Nephron progenitor cell (in vitro differentiated cells): ENCODE results near the gene DTYMK.
A peak's percentile ranks its signal among the peaks of the same experiment; 100 is the strongest.

Source experiments
- DNase-seq: peaks from one replicate; pipeline ENCODE4 v3.0.0; 2021
- H3K27ac Mint-ChIP-seq: 2 replicates; pipeline ENCODE4 v1.8.0; 2021; ENCODE audit warnings: mild to moderate bottlenecking, moderate library complexity, mixed read lengths
- H3K27me3 Mint-ChIP-seq: 2 replicates; pipeline ENCODE4 v1.8.0; 2021; ENCODE audit warnings: mild to moderate bottlenecking, low read depth, mixed read lengths; ENCODE audit not compliant: poor library complexity
- H3K36me3 Mint-ChIP-seq: 2 replicates; pipeline ENCODE4 v1.8.0; 2021; ENCODE audit warnings: low read depth, mixed read lengths
- H3K4me1 Mint-ChIP-seq: 2 replicates; pipeline ENCODE4 v1.8.0; 2021; ENCODE audit warnings: mixed read lengths
- H3K4me3 Mint-ChIP-seq: 2 replicates; pipeline ENCODE4 v1.8.0; 2021; ENCODE audit warnings: mild to moderate bottlenecking, moderate library complexity, mixed read lengths
- H3K9me3 Mint-ChIP-seq: 2 replicates; pipeline ENCODE4 v1.8.0; 2021; ENCODE audit warnings: mild to moderate bottlenecking, moderate library complexity, mixed read lengths
- TF ChIP-seq, protein P1 (sequence below): fragments of 200-600 bp; sonication (generic); IDR thresholded peaks from 2 replicates; pipeline ENCODE4 v1.5.0; 2021; ENCODE audit warnings: antibody characterized with exemption

DTYMK gene

DNA sequence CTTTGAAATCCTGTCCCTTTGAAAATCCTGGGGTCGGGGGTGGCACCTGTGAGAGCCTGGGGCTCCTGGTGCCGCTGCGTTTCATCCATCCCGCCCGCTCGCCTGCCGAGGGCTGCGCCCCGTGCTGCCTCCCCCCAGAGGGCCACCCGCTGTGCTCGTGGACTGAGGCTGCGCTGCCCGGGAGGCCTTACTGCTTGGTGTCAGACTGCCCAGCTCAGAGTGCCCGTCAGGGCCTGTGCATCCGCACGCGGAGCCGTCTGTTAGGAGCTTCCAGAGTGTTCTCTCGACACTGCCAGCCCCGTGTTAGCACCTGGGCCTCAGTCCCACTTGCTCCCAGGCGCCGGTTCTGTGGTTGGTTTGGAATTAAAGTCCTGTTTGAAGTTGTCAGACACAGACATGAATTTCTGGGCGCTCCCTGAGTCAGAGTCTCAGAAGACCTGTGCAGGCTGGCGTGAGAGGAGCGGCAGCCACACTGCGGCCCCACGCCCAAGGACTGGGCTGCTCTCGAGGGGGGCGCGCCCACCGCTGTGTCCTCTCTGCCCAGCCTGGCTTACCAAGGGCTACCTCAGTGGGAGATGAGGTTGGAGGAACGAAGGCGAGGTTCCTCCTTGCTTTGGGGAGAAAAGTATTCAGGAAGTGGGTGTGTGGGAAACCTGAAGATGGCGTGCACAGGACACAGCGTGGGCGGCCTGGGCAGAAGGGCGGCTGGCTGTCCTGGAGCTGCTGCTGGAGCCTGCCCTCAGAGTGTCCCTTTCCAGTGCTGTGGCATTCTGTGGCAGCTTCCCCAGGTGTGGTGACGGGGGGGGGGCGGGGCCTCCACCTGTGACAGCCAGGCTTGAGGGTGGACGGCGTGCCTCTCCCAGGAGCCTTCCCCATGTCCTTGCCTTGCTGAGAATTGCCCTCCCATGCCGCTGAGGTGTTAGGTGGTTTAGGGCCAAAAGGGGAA lies 14.1 kb downstream of the DTYMK start:
- peaks cover 8% of the 10 kb centered on the region for H3K4me1 Mint-ChIP-seq
- H3K9me3 Mint-ChIP-seq: no peaks in the 10 kb centered on the region
- H3K36me3 Mint-ChIP-seq: peaks cover 31% of the 10 kb centered on the region
- DNase-seq: no peak
- peak overlapping the region; percentile 71 for H3K27ac Mint-ChIP-seq
- H3K27me3 Mint-ChIP-seq: no peaks in the 10 kb centered on the region
- no peak overlapping the region for H3K4me3 Mint-ChIP-seq
- TF ChIP-seq, protein P1, sequence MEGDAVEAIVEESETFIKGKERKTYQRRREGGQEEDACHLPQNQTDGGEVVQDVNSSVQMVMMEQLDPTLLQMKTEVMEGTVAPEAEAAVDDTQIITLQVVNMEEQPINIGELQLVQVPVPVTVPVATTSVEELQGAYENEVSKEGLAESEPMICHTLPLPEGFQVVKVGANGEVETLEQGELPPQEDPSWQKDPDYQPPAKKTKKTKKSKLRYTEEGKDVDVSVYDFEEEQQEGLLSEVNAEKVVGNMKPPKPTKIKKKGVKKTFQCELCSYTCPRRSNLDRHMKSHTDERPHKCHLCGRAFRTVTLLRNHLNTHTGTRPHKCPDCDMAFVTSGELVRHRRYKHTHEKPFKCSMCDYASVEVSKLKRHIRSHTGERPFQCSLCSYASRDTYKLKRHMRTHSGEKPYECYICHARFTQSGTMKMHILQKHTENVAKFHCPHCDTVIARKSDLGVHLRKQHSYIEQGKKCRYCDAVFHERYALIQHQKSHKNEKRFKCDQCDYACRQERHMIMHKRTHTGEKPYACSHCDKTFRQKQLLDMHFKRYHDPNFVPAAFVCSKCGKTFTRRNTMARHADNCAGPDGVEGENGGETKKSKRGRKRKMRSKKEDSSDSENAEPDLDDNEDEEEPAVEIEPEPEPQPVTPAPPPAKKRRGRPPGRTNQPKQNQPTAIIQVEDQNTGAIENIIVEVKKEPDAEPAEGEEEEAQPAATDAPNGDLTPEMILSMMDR: no peak

DNA sequence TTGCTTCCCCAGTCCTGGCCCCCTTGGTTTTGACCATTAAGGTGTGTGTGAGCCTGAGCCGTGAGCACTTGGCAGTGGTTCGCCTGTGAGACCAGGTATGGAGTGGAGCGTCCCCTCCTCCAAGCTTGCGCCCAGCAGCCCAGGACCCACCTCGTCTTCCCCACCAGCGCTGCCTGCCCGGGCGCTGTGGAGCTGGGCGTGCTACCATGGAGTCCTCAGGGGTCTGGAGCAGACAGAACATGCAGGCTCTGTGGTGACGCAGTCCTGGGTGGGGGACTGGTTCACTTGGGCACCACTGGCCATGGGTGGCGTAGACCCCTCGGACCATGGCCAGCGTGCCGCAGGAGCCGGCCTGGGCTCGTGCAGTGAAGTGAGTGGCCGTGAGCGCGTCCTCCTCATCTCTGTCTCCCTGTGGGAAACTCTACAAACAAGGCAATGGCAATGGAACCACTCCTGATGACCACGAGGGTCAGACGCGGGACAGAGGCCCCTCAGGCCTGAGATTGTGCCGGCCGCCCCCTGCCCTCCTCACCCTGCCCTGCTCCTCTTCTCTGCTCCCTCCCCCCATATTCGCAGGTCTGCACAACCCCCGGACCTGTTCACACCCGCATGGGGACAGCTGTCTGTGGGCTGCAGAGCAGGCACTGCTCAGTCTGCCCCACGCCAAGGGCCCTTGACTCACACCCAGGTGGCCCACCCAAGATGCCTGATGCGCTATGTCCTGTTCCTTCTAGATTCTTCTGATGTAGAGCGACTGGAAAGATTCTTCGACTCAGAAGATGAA lies 15.0 kb downstream of the DTYMK start:
- TF ChIP-seq, protein P1: no peak
- peaks cover 32% of the 10 kb centered on the region for H3K36me3 Mint-ChIP-seq

DNA sequence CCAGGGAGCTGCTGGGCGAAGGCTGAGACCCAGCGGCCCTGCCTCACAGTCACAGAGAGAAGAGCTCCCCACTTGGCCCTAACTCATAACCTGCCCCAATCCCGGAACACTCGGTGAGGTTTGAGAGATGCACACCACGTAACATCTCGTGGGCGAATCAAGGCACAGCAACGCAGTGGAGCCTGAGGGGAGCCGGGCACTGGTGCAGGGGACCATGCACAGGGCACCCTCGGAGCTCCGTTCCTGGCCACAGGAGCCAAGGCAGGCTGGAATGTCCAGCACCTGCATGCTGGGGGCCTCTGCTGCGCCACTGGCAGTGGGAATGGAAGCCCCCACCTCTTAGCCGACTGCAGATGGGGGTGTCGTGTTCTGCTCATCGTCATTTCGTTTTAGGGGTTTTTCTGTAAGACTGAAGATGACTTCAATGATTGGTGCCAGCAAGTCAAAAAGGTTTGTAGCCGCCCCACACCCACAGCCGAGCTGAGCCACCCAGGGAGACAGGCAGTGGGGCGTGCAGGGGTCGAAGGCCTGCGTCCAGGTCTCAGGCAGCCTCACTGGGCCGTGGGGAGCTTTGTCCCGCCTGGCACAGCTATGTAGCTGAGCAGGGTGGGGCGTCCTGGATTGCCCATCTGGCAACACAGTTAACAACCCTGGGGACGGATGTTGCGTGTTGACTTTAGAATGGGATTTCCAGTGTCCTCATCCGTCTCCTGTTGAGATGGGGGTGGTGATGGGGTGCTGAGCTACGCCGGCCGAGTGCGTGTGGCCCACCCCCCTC lies 16.1 kb downstream of the DTYMK start:
- Mint-ChIP-seq H3K27ac (no peak overlapping the region), H3K4me1 (peaks cover 23% of the 10 kb centered on the region), H3K9me3 (no peaks in the 10 kb centered on the region), H3K36me3 (peaks cover 33% of the 10 kb centered on the region), H3K27me3 (no peaks in the 10 kb centered on the region), H3K4me3 (no peak overlapping the region)
- TF ChIP-seq, protein P1: no peak
- DNase-seq: no peak

More for the DNA sequence above, 15.0 kb downstream of the DTYMK start:
- Mint-ChIP-seq H3K27me3 (no peaks in the 10 kb centered on the region), H3K27ac (peak overlapping the region; percentile 71), H3K4me3 (no peak overlapping the region), H3K4me1 (peaks cover 11% of the 10 kb centered on the region), H3K9me3 (no peaks in the 10 kb centered on the region)
- no peak for DNase-seq

DNA sequence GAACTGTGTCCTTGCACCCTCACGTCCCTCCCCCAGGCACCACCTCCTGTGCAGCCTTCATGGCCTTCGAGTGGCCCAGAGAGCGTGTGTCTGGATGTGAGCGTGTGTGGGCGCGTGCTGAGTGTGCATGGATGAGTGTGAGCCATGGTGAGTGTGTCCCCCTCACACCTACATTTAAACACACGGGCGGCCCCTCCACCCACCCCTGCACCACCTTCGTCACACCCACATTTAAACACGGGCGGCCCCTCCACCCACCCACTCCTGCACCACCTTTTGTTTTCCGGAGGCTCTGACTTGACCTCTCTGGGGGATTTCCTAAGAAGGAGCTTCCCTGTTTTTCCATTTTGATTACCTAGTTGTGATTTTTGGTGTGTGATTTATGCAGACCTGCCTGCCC lies 17.8 kb downstream of the DTYMK start:
- TF ChIP-seq, protein P1: no peak
- Mint-ChIP-seq H3K4me1 (peaks cover 29% of the 10 kb centered on the region), H3K36me3 (peaks cover 38% of the 10 kb centered on the region), H3K27ac (no peak overlapping the region), H3K4me3 (no peak overlapping the region), H3K27me3 (no peaks in the 10 kb centered on the region), H3K9me3 (no peaks in the 10 kb centered on the region)
- no peak for DNase-seq

DNA sequence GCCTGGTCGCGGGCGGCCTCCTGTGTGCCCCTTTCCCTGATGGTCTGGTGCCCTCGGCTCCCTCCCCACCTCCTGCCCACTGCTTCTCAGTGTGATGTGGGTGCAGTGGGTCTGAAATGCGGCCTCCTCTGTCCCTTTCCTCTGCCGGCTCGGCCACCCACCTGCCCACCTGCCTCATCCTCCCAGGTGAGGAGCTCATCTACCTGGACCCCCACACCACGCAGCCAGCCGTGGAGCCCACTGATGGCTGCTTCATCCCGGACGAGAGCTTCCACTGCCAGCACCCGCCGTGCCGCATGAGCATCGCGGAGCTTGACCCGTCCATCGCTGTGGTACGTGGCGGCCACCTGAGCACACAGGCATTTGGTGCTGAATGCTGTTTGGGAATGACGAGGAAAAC lies 18.3 kb downstream of the DTYMK start:
- Mint-ChIP-seq H3K4me3 (no peak overlapping the region), H3K27ac (no peak overlapping the region), H3K9me3 (no peaks in the 10 kb centered on the region), H3K27me3 (no peaks in the 10 kb centered on the region), H3K4me1 (peaks cover 29% of the 10 kb centered on the region), H3K36me3 (peaks cover 38% of the 10 kb centered on the region)
- TF ChIP-seq, protein P1: no peak
- no peak for DNase-seq
